H1 (cell line): Measurements from ENCODE around the gene COL26A1. TPM values are rescaled to one million over a fixed set of nuclear protein-coding genes. Genes with fewer than 3 reads are reported as not detected.
A peak's percentile ranks its signal among the peaks of the same experiment; 100 is the strongest.

Source experiments
- CTCF ChIA-PET: fragments of 300-600 bp; sonication (Branson Sonifier 250); formaldehyde crosslinking; loops from one replicate; lab custom pipeline; 2021; ENCODE audit not compliant: partially characterized antibody; lab: Charles Lee
- POLR2A ChIA-PET: fragments of 300-600 bp; sonication (Branson Sonifier 250); formaldehyde crosslinking; loops from one replicate; lab custom pipeline; 2021; ENCODE audit warnings: inconsistent platforms; ENCODE audit not compliant: partially characterized antibody; lab: Charles Lee
- DNase-seq, 2 experiments: peaks; one replicate each; pipeline versions ENCODE4 v3.0.0 to v3.0.0-alpha.2; 2010 to 2022; ENCODE audit warnings: low spot score in 2 of 2, low read depth in 1 of 2, mixed read lengths in 1 of 2
- FAIRE-seq: peaks from 2 replicates; lab custom pipeline; 2011; peaks lifted over from hg19 to GRCh38; lab: Jason Lieb, UNC
- H2AFZ ChIP-seq: 2 replicates; pipeline ENCODE4 v1.8.1; 2012; ENCODE audit warnings: low read length, inconsistent platforms
- H2AK5ac ChIP-seq: 2 replicates; pipeline ENCODE4 v1.6.1; 2013; ENCODE audit warnings: low read depth, low read length
- H2BK120ac ChIP-seq: replicated peaks from 2 replicates; pipeline ENCODE3; 2013; ENCODE audit warnings: low read depth, low read length, inconsistent platforms
- H2BK12ac ChIP-seq: 2 replicates; pipeline ENCODE4 v1.6.1; 2013; ENCODE audit warnings: low read depth, low read length
- H2BK15ac ChIP-seq: 2 replicates; pipeline ENCODE4 v1.6.1; 2013; ENCODE audit warnings: low read length
- H2BK20ac ChIP-seq: 2 replicates; pipeline ENCODE4 v1.6.1; 2013; ENCODE audit warnings: low read length
- H2BK5ac ChIP-seq: 2 replicates; pipeline ENCODE4 v1.6.1; 2013; ENCODE audit warnings: low read depth, low read length
- H3K14ac ChIP-seq: 2 replicates; pipeline ENCODE4 v1.6.1; 2013; ENCODE audit warnings: inconsistent platforms; ENCODE audit not compliant: insufficient read length
- H3K18ac ChIP-seq: 2 replicates; pipeline ENCODE4 v1.6.1; 2013; ENCODE audit warnings: low read length; ENCODE audit errors: extremely low read depth
- H3K23ac ChIP-seq: 2 replicates; pipeline ENCODE4 v1.6.1; 2013; ENCODE audit warnings: inconsistent platforms; ENCODE audit not compliant: insufficient read length
- H3K23me2 ChIP-seq: 2 replicates; pipeline ENCODE4 v1.6.1; 2013; ENCODE audit warnings: low read depth, low read length
- H3K27ac ChIP-seq: 2 replicates; pipeline ENCODE4 v1.6.1; 2011; ENCODE audit warnings: low read depth, low read length, inconsistent platforms
- H3K27me3 ChIP-seq, 4 experiments: replicated peaks in 1 of 4; 1 replicate in 1 of 4; 2 replicates in 3 of 4; pipeline versions ENCODE4 v1.6.1 to v1.8.1; 2011 to 2013; ENCODE audit warnings: low read length in 3 of 4, mild to moderate bottlenecking in 3 of 4, inconsistent platforms in 2 of 4, mixed read lengths in 2 of 4, moderate library complexity in 1 of 4; ENCODE audit not compliant: control insufficient read depth in 3 of 4, insufficient read depth in 3 of 4; ENCODE audit errors: extremely low read depth in 1 of 4
- H3K36me3 ChIP-seq, 4 experiments: 2 replicates each; pipeline versions ENCODE4 v1.6.1 to v1.8.1; 2011 to 2013; ENCODE audit warnings: mild to moderate bottlenecking in 4 of 4, low read length in 3 of 4, moderate library complexity in 2 of 4, control low read depth in 1 of 4, inconsistent platforms in 1 of 4; ENCODE audit not compliant: insufficient read depth in 4 of 4, control insufficient read depth in 2 of 4
- H3K4ac ChIP-seq: replicated peaks from 2 replicates; pipeline ENCODE3; 2013; ENCODE audit warnings: low read length, low read depth, mixed read lengths, inconsistent platforms; ENCODE audit not compliant: insufficient read length
- H3K4me1 ChIP-seq, 4 experiments: replicated peaks in 1 of 4; 1 replicate in 1 of 4; 2 replicates in 3 of 4; pipeline versions ENCODE4 v1.6.1 to v1.8.1; 2011 to 2013; ENCODE audit warnings: low read length in 3 of 4, inconsistent platforms in 2 of 4, mixed read lengths in 1 of 4; ENCODE audit not compliant: insufficient read depth in 4 of 4, control insufficient read depth in 3 of 4
- H3K4me2 ChIP-seq, 2 experiments: 2 replicates each; pipeline versions ENCODE4 v1.6.1 to v1.8.1; 2011 to 2013; ENCODE audit warnings: low read depth in 2 of 2, low read length in 2 of 2, control low read depth in 1 of 2, inconsistent platforms in 1 of 2, mild to moderate bottlenecking in 1 of 2; ENCODE audit not compliant: insufficient read depth in 1 of 2
- H3K4me3 ChIP-seq, 4 experiments: fragments of 200-600, 300-600 bp in 1 of 4; sonication (generic), shearing (Covaris generic), sonication (Bioruptor Twin) in 1 of 4; 2 replicates each; pipeline versions ENCODE4 v1.5.1 to v1.8.1; 2011 to 2016; ENCODE audit warnings: low read length in 4 of 4, low read depth in 3 of 4, control low read depth in 2 of 4, inconsistent platforms in 2 of 4, mild to moderate bottlenecking in 2 of 4, mixed read lengths in 1 of 4, moderate library complexity in 1 of 4; ENCODE audit not compliant: insufficient read depth in 2 of 4; ENCODE audit errors: extremely low read depth in 1 of 4
- H3K56ac ChIP-seq: replicated peaks from 2 replicates; pipeline ENCODE3; 2013; ENCODE audit warnings: low read depth, mild to moderate bottlenecking, mixed read lengths, low read length, inconsistent platforms; ENCODE audit not compliant: insufficient read length
- H3K79me1 ChIP-seq: 2 replicates; pipeline ENCODE4 v1.6.1; 2013; ENCODE audit warnings: low read depth, low read length, control low read depth
- H3K79me2 ChIP-seq, 2 experiments: 2 replicates each; pipeline versions ENCODE4 v1.6.1 to v1.8.1; 2012 to 2013; ENCODE audit warnings: low read length in 2 of 2, mild to moderate bottlenecking in 2 of 2, inconsistent platforms in 1 of 2; ENCODE audit not compliant: insufficient read depth in 2 of 2, control insufficient read depth in 1 of 2
- H3K9ac ChIP-seq, 4 experiments: replicated peaks in 1 of 4; 1 replicate in 1 of 4; 2 replicates in 3 of 4; pipeline versions ENCODE4 v1.6.1 to v1.8.1; 2011 to 2013; ENCODE audit warnings: low read depth in 3 of 4, low read length in 3 of 4, control low read depth in 2 of 4, mild to moderate bottlenecking in 2 of 4, moderate library complexity in 2 of 4, inconsistent platforms in 1 of 4; ENCODE audit errors: extremely low read depth in 1 of 4
- H3K9me3 ChIP-seq, 2 experiments: 2 replicates each; pipeline versions ENCODE4 v1.6.1 to v1.8.1; 2012 to 2013; ENCODE audit warnings: mild to moderate bottlenecking in 2 of 2, moderate library complexity in 2 of 2, control low read depth in 1 of 2, inconsistent platforms in 1 of 2, low read depth in 1 of 2, low read length in 1 of 2, mixed read lengths in 1 of 2; ENCODE audit not compliant: insufficient read depth in 2 of 2
- H4K20me1 ChIP-seq, 2 experiments: replicated peaks in 1 of 2; 2 replicates each; pipeline versions ENCODE3 to v1.8.1; 2011 to 2013; ENCODE audit warnings: inconsistent platforms in 2 of 2, low read length in 2 of 2, mild to moderate bottlenecking in 1 of 2; ENCODE audit not compliant: insufficient read depth in 2 of 2, control insufficient read depth in 1 of 2
- H4K5ac ChIP-seq: 2 replicates; pipeline ENCODE4 v1.6.1; 2013; ENCODE audit warnings: low read length, low read depth, mixed read lengths, inconsistent platforms; ENCODE audit not compliant: insufficient read length
- H4K8ac ChIP-seq: 2 replicates; pipeline ENCODE4 v1.8.0; 2013; ENCODE audit warnings: mild to moderate bottlenecking, moderate library complexity, low read length, inconsistent platforms; ENCODE audit not compliant: insufficient read depth; ENCODE audit errors: extremely low read depth
- H4K91ac ChIP-seq: replicated peaks from 2 replicates; pipeline ENCODE3; 2013; ENCODE audit warnings: low read length, mixed read lengths, inconsistent platforms; ENCODE audit not compliant: insufficient read length
- KDM1A ChIP-seq: fragments of 200-600, 300-600 bp; sonication (generic); IDR thresholded peaks from 2 replicates; pipeline ENCODE4 v1.7.1; 2016; ENCODE audit warnings: mild to moderate bottlenecking, low read length, borderline replicate concordance
- NRF1 ChIP-seq: IDR thresholded peaks from 2 replicates; pipeline ENCODE4 v1.6.1; 2011; ENCODE audit warnings: mild to moderate bottlenecking, low read depth, low read length, improper control_type of control experiment
- WGBS, 2 experiments: shearing (Covaris generic) in 1 of 2; methylation state at CpG; one replicate each; pipeline versions ENCODE4 v1.1.6 to v1.1.7; 2013 to 2015; ENCODE audit warnings: low lambda C conversion rate in 2 of 2, mixed read lengths in 2 of 2, inconsistent platforms in 1 of 2, low coverage in 1 of 2, missing lambda C conversion rate in 1 of 2; ENCODE audit not compliant: insufficient replicate concordance in 2 of 2, insufficient coverage in 1 of 2, insufficient read length in 1 of 2; ENCODE audit errors: extremely low coverage in 1 of 2, missing lambda C conversion rate in 1 of 2; 5-methylcytosine and 5-hydroxymethylcytosine counted together
- polyA plus RNA-seq, 7 experiments: library from polyadenylated mRNA; depleted of rRNA in 3 of 7; stranded (reverse) in 5 of 7; unstranded in 2 of 7; fragments of >200 nt in 5 of 7; fragments of 200-250 nt in 2 of 7; gene quantifications; 1 replicate in 5 of 7; 2 replicates in 1 of 7; 4 replicates in 1 of 7; pipeline versions ENCODE4 v1.2.1 to v1.2.3, GENCODE V29; 2011 to 2013; ENCODE audit warnings: missing spikeins in 2 of 7, mixed read lengths in 2 of 7
- total RNA-seq: library from RNA; stranded (reverse); fragmentation: NEBNext Ultra II Directional; extraction: Animal tissue kit (Norgen Biotek cat#: 25700); gene quantifications from 2 replicates; pipeline ENCODE4 v1.2.1, GENCODE V29; 2021

Gene COL26A1
- total and polyA plus RNA-seq, 2 of the 8 experiments (the other 6 are each of a cell fraction or from before 2014, with no cell fraction given), result 51.1 to 68.8 TPM

- Histone ChIP-seq H3K4me1 (peaks cover 0 to 15% (median 7%) of the 10 kb centered on the region in 4 experiments; a peak in 6 of 7 replicates), H4K91ac (no peak overlapping the region), H3K9ac (no peak overlapping the region), H3K79me1 (no peaks in the 10 kb centered on the region), H2AFZ (no peak overlapping the region), H3K27ac (no peak overlapping the region), H4K20me1 (peaks cover 0 to 2% of the 10 kb centered on the region in 2 experiments), H3K23ac (no peak overlapping the region), H3K4me3 (no peak overlapping the region), H2BK15ac (0 out of 2 replicates have a peak overlapping the region, but pooled peaks have one; percentile 72), H2AK5ac (peak overlapping the region; percentile 24; the same call in 1 of the 2 replicates), H2BK5ac (no peak overlapping the region), H3K27me3 (no peaks in the 10 kb centered on the region), H3K79me2 (no peaks in the 10 kb centered on the region), H3K9me3 (0 out of 4 replicates have a peak, but pooled peaks cover 0 to 4% of the 10 kb centered on the region in 2 experiments), H3K4ac (no peak overlapping the region), H4K5ac (no peak overlapping the region), H3K4me2 (no peak overlapping the region), H2BK12ac (no peak overlapping the region), H3K36me3 (no peaks in the 10 kb centered on the region), H3K18ac (no peak overlapping the region), H3K23me2 (peaks cover 2% of the 10 kb centered on the region; the same call in 1 of the 2 replicates)
- no peak for DNase-seq
- 93% methylated on average over 8 of the region's 8 CpGs; no CpG with 5 or more reads in 1 of the 2 experiments for WGBS, 2 experiments
- ChIA-PET CTCF (interaction anchor here (0.6 to 2.0 kb wide), 4 partner anchors 20 to 260 kb away, joined by 3 to 7 read pairs (median 3); no protein-coding TSS in a partner anchor), POLR2A (interaction anchor here (1.0 to 2.1 kb wide), 2 partner anchors 9 to 128 kb away, joined by 5 to 11 read pairs; no protein-coding TSS in a partner anchor)
- FAIRE-seq, result no peak
- peak; percentile 67; the same call in 1 of the 2 replicates for TF ChIP-seq KDM1A
- TF ChIP-seq NRF1, result no peak
- TF ChIP-seq, all 59 proteins: peak for 1
- Histone ChIP-seq H3K56ac (no peak overlapping the region), H3K14ac (no peak overlapping the region), H2BK120ac (no peak overlapping the region), H2BK20ac (no peak overlapping the region), H4K8ac (no peak overlapping the region)
Observed at GRCh38 chr7:101565601-101566209, 203.0 kb downstream of the COL26A1 start.
